Measurements from ENCODE around the gene FSIP1. TPM values are rescaled to one million over a fixed set of nuclear protein-coding genes. Genes with fewer than 3 reads are reported as not detected.

Gene FSIP1
- total RNA-seq, 2 experiments from 2014 or later, result 0.22 to 0.34 TPM

DNA sequence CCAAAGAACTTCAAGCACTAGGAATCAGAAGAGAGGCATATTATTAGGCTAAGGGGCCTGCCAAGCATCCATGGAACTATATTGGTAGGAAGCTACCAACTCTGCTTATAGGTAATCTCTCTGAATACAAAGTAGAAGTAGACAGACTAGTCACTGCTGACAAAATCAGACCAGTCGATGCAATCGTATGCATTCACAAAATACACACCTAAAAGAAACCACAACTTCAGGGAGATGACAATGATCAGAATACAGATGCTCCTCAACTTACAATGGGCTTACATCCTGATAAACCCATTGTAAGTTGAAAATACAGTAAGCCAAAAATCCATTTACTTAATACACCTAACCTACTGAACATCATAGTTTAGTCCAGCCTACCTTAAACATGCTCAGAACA lies 94.7 kb downstream of the FSIP1 start:
- H3K36me3 ChIP-seq (ENCODE audit: insufficient read depth, low read length), result no peaks in the 10 kb centered on the region
- Mint-ChIP-seq H3K4me1 (ENCODE audit: low read depth) (no peaks in the 10 kb centered on the region), H3K27me3 (no peaks in the 10 kb centered on the region), H3K36me3 (ENCODE audit: low read depth) (no peaks in the 10 kb centered on the region), H3K9me3 (no peaks in the 10 kb centered on the region), H3K4me3 (no peak overlapping the region), H3K27ac (no peak overlapping the region)
- H3K27me3 ChIP-seq (ENCODE audit: control insufficient read depth in 1 of 2, insufficient read depth in 2 of 2, low read length in 2 of 2), result no peaks in the 10 kb centered on the region
- H3K9me3 ChIP-seq (ENCODE audit: control insufficient read depth in 1 of 2, insufficient read depth in 1 of 2, low read length in 2 of 2), result no peaks in the 10 kb centered on the region
- H3K27ac ChIP-seq (ENCODE audit: low read depth in 1 of 2, low read length in 2 of 2), result no peak overlapping the region
- POLR2A ChIA-PET, result no interaction called here
- TF ChIP-seq, protein P1, sequence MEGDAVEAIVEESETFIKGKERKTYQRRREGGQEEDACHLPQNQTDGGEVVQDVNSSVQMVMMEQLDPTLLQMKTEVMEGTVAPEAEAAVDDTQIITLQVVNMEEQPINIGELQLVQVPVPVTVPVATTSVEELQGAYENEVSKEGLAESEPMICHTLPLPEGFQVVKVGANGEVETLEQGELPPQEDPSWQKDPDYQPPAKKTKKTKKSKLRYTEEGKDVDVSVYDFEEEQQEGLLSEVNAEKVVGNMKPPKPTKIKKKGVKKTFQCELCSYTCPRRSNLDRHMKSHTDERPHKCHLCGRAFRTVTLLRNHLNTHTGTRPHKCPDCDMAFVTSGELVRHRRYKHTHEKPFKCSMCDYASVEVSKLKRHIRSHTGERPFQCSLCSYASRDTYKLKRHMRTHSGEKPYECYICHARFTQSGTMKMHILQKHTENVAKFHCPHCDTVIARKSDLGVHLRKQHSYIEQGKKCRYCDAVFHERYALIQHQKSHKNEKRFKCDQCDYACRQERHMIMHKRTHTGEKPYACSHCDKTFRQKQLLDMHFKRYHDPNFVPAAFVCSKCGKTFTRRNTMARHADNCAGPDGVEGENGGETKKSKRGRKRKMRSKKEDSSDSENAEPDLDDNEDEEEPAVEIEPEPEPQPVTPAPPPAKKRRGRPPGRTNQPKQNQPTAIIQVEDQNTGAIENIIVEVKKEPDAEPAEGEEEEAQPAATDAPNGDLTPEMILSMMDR (IDR thresholded peaks at IDR 0.05), result no peak
- CTCF ChIA-PET, result no interaction called here
- intact Hi-C loops (cut with DNase I, micrococcal nuclease), result loop anchor here (2.0 to 10.0 kb wide), 7 partner anchors 67 to 737 kb away; no protein-coding TSS in a partner anchor
- DNase-seq, result no peak
- ATAC-seq (ENCODE audit: poor library complexity), result no peak
- no peak overlapping the region for H3K4me3 ChIP-seq (ENCODE audit: low read length)
- H3K4me1 ChIP-seq (ENCODE audit: insufficient read depth, low read length), result no peaks in the 10 kb centered on the region

DNA sequence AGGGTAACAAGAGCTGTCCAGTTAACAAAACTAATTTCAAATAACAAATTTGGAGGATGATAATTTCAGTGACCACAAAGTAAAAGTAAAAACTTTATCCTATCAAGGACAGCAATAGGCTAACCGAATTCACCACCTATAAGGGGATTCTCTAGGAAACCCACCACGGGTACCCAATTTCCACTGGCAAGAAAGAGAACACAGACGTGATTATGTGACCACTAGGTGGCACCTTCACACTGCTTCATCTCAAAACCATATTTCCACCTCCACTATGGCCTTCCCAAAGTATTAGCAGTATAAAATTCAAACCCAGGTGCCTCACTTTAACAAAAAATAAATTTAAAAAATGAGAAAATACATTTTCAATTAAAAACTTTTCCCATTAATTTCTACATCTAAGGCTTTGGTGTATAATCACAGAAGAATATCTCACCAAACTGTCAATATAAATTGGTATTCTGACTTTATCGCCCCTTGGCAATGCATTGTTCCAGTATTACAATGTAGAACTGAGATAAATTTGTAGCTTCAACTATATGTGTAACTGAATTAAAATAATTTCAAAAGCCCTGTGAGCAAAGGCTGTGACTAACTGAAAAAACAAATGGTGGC lies 96.5 kb downstream of the FSIP1 start:
- H3K36me3 Mint-ChIP-seq (ENCODE audit: low read depth), result no peaks in the 10 kb centered on the region

DNA sequence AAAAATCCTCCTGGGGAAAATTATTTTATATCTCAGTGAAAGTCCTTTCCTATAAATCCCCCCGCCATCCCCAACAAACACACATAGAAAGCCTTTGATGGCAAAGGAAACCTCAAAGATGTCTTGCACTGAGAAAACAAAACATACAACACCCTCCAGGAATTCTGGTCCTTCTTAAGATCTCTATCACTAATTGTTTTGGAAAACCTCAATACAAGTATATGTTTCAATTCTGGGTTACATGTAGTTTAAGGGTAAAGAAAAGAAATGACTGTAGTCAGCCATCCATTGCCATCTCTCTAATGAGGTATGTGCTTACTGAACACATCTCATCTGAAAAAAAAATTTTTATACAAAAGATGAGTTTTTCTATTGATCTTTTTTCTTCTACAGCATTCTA lies 97.3 kb downstream of the FSIP1 start:
- no peaks in the 10 kb centered on the region for H3K27me3 Mint-ChIP-seq
- no peaks in the 10 kb centered on the region for H3K27me3 ChIP-seq (ENCODE audit: control insufficient read depth in 1 of 2, insufficient read depth in 2 of 2, low read length in 2 of 2)
- no peak for DNase-seq
- ATAC-seq (ENCODE audit: poor library complexity), result no peak
- CTCF ChIA-PET, result interaction anchor here (0.8 to 1.3 kb wide), 4 partner anchors 41 to 73 kb away, joined by 3 to 4 read pairs (median 4); no protein-coding TSS in a partner anchor
- H3K4me3 ChIP-seq (ENCODE audit: low read length), result no peak overlapping the region
- H3K9me3 Mint-ChIP-seq, result no peaks in the 10 kb centered on the region
- no peak overlapping the region for H3K27ac Mint-ChIP-seq
- H3K4me3 Mint-ChIP-seq, result no peak overlapping the region
- intact Hi-C loops (cut with DNase I, micrococcal nuclease), result loop anchor here (5.0 to 10.0 kb wide), 5 partner anchors 187 to 739 kb away; no protein-coding TSS in a partner anchor
- H3K4me1 Mint-ChIP-seq (ENCODE audit: low read depth), result no peaks in the 10 kb centered on the region
- TF ChIP-seq, protein P1 (IDR thresholded peaks at IDR 0.05), result no peak
- no peaks in the 10 kb centered on the region for H3K9me3 ChIP-seq (ENCODE audit: control insufficient read depth in 1 of 2, insufficient read depth in 1 of 2, low read length in 2 of 2)
- H3K36me3 Mint-ChIP-seq (ENCODE audit: low read depth), result no peaks in the 10 kb centered on the region
- no peaks in the 10 kb centered on the region for H3K36me3 ChIP-seq (ENCODE audit: insufficient read depth, low read length)
- no peaks in the 10 kb centered on the region for H3K4me1 ChIP-seq (ENCODE audit: insufficient read depth, low read length)
- POLR2A ChIA-PET, result interaction anchor here (1.0 to 1.2 kb wide), 3 partner anchors 56 to 72 kb away, joined by 3 to 6 read pairs (median 4); no protein-coding TSS in a partner anchor
- H3K27ac ChIP-seq (ENCODE audit: low read depth in 1 of 2, low read length in 2 of 2), result no peak overlapping the region

More for the DNA sequence above, 96.5 kb downstream of the FSIP1 start:
- no peaks in the 10 kb centered on the region for H3K4me1 ChIP-seq (ENCODE audit: insufficient read depth, low read length)
- H3K9me3 ChIP-seq (ENCODE audit: control insufficient read depth in 1 of 2, insufficient read depth in 1 of 2, low read length in 2 of 2), result no peaks in the 10 kb centered on the region
- H3K4me3 ChIP-seq (ENCODE audit: low read length), result no peak overlapping the region
- ChIA-PET POLR2A (interaction anchor here (1.0 to 1.2 kb wide), 3 partner anchors 57 to 71 kb away, joined by 3 to 6 read pairs (median 4); no protein-coding TSS in a partner anchor), CTCF (interaction anchor here (0.7 to 1.3 kb wide), 8 partner anchors 9 to 652 kb away, joined by 3 to 4 read pairs (median 3); no protein-coding TSS in a partner anchor)
- Mint-ChIP-seq H3K4me3 (no peak overlapping the region), H3K27ac (no peak overlapping the region), H3K4me1 (ENCODE audit: low read depth) (no peaks in the 10 kb centered on the region), H3K9me3 (no peaks in the 10 kb centered on the region), H3K27me3 (no peaks in the 10 kb centered on the region)
- H3K27ac ChIP-seq (ENCODE audit: low read depth in 1 of 2, low read length in 2 of 2), result no peak overlapping the region
- no peaks in the 10 kb centered on the region for H3K36me3 ChIP-seq (ENCODE audit: insufficient read depth, low read length)
- intact Hi-C loops (cut with DNase I, micrococcal nuclease), result loop anchor here (1.0 to 10.0 kb wide), 6 partner anchors 71 to 739 kb away; no protein-coding TSS in a partner anchor
- TF ChIP-seq, protein P1 (IDR thresholded peaks at IDR 0.05), result peak; percentile 94
- DNase-seq (peak in 9 of 14 experiments; percentile 3 to 70 (median 12)), ATAC-seq (ENCODE audit: poor library complexity) (no peak)
- no peaks in the 10 kb centered on the region for H3K27me3 ChIP-seq (ENCODE audit: control insufficient read depth in 1 of 2, insufficient read depth in 2 of 2, low read length in 2 of 2)

Data from CD4-positive, alpha-beta T cell (primary cell).